Smooth muscle cell (in vitro differentiated cells): ENCODE measurements around the gene UQCRC2. TPM values are rescaled to one million over a fixed set of nuclear protein-coding genes. Genes with fewer than 3 reads are reported as not detected.

Source experiments
- DNase-seq: peaks from one replicate; lab custom pipeline; 2025; ENCODE audit not compliant: unreplicated experiment; lab: John Stamatoyannopoulos, UW
- H2AFZ ChIP-seq: fragments of 200-600 bp; sonication (generic); 2 replicates; pipeline ENCODE4 v1.6.0; 2016; ENCODE audit warnings: antibody characterized with exemption, low read depth, mild to moderate bottlenecking
- H3F3A ChIP-seq: fragments of 200-600 bp; sonication (generic); 2 replicates; pipeline ENCODE4 v1.6.0; 2017; ENCODE audit warnings: antibody characterized with exemption, low read depth
- H3K27ac ChIP-seq: fragments of 200-600 bp; sonication (generic); 2 replicates; pipeline ENCODE4 v1.5.1; 2016; ENCODE audit warnings: low read depth, mild to moderate bottlenecking
- H3K27me3 ChIP-seq: fragments of 200-600 bp; sonication (generic); 2 replicates; pipeline ENCODE4 v1.6.1; 2016; ENCODE audit warnings: low read depth, mild to moderate bottlenecking
- H3K36me3 ChIP-seq: fragments of 200-600 bp; sonication (generic); 2 replicates; pipeline ENCODE4 v1.5.1; 2016; ENCODE audit warnings: low read depth
- H3K4me1 ChIP-seq: fragments of 200-600 bp; sonication (generic); 2 replicates; pipeline ENCODE4 v1.5.1; 2016; ENCODE audit warnings: low read depth
- H3K4me2 ChIP-seq: fragments of 200-600 bp; sonication (generic); 2 replicates; pipeline ENCODE4 v1.6.0; 2016; ENCODE audit warnings: mild to moderate bottlenecking
- H3K4me3 ChIP-seq: fragments of 200-600 bp; sonication (generic); 2 replicates; pipeline ENCODE4 v1.5.1; 2016; ENCODE audit warnings: mild to moderate bottlenecking
- H3K79me2 ChIP-seq: fragments of 200-600 bp; sonication (generic); 2 replicates; pipeline ENCODE4 v1.6.0; 2016; ENCODE audit warnings: low read depth, mild to moderate bottlenecking
- H3K9ac ChIP-seq: fragments of 200-600 bp; sonication (generic); 2 replicates; pipeline ENCODE4 v1.6.0; 2016; ENCODE audit warnings: low read depth
- H3K9me3 ChIP-seq: fragments of 200-600 bp; sonication (generic); replicated peaks from 2 replicates; pipeline ENCODE4 v1.5.1; 2016; ENCODE audit warnings: low read depth
- H4K20me1 ChIP-seq: fragments of 200-600 bp; sonication (generic); 2 replicates; pipeline ENCODE4 v1.6.0; 2016; ENCODE audit warnings: low read depth
- WGBS: methylation state at CpG from one replicate; pipeline ENCODE4 v1.1.7; 2016; ENCODE audit warnings: low lambda C conversion rate; 5-methylcytosine and 5-hydroxymethylcytosine counted together
- polyA plus RNA-seq: library from polyadenylated mRNA; unstranded; fragments of >200 nt; fragmentation: Nextera tagmentation; extraction: Ambion mirVana; gene quantifications from 2 replicates; pipeline ENCODE4 v1.2.1, GENCODE V29; 2016
- total RNA-seq: library from RNA; depleted of rRNA; stranded (reverse); fragments of >200 nt; gene quantifications from 2 replicates; pipeline ENCODE4 v1.2.3, GENCODE V29; 2014
- TF ChIP-seq, protein P1 (sequence below): fragments of 200-600 bp; sonication (generic); IDR thresholded peaks from 2 replicates; pipeline ENCODE4 v1.5.1; 2017; ENCODE audit warnings: borderline replicate concordance, mild to moderate bottlenecking, antibody characterized with exemption; ENCODE audit not compliant: insufficient read depth, poor library complexity, severe bottlenecking

The UQCRC2 gene
- total and polyA plus RNA-seq, 2 experiments from 2014 or later: 103 to 115 TPM

DNA sequence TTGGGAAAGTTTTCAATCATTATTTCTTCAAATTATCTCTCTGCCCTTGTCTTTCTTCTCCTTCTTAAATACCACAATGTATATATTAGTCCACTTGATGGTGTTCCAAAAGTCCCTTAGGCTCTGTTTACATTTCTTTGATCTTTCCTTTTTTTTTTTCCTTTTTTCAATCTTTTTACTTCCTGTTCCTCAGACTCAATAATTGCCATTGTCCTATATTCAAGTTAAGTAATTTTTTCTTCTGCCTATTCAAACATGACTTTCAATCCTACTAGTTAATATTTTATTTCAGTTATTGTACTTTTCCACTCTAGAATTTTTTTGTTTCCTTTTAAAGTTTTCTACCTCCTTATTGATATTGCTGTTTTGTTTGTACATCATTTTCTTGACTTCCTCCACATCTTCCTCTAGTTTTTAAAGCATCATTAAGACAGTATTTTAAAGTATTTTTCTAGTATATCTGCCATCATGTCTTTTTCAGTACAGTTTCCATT is 15.8 kb upstream of the UQCRC2 start:
- Histone ChIP-seq H3K4me2 (no peak overlapping the region), H2AFZ (no peak overlapping the region), H4K20me1 (no peaks in the 10 kb centered on the region), H3K27me3 (peaks cover 36% of the 10 kb centered on the region), H3K9ac (no peak overlapping the region), H3K4me1 (no peaks in the 10 kb centered on the region), H3K36me3 (no peaks in the 10 kb centered on the region), H3F3A (no peaks in the 10 kb centered on the region), H3K79me2 (no peaks in the 10 kb centered on the region), H3K9me3 (no peaks in the 10 kb centered on the region), H3K27ac (no peak overlapping the region), H3K4me3 (no peak overlapping the region)
- DNase-seq: no peak
- TF ChIP-seq, protein P1, sequence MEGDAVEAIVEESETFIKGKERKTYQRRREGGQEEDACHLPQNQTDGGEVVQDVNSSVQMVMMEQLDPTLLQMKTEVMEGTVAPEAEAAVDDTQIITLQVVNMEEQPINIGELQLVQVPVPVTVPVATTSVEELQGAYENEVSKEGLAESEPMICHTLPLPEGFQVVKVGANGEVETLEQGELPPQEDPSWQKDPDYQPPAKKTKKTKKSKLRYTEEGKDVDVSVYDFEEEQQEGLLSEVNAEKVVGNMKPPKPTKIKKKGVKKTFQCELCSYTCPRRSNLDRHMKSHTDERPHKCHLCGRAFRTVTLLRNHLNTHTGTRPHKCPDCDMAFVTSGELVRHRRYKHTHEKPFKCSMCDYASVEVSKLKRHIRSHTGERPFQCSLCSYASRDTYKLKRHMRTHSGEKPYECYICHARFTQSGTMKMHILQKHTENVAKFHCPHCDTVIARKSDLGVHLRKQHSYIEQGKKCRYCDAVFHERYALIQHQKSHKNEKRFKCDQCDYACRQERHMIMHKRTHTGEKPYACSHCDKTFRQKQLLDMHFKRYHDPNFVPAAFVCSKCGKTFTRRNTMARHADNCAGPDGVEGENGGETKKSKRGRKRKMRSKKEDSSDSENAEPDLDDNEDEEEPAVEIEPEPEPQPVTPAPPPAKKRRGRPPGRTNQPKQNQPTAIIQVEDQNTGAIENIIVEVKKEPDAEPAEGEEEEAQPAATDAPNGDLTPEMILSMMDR: no peak

DNA sequence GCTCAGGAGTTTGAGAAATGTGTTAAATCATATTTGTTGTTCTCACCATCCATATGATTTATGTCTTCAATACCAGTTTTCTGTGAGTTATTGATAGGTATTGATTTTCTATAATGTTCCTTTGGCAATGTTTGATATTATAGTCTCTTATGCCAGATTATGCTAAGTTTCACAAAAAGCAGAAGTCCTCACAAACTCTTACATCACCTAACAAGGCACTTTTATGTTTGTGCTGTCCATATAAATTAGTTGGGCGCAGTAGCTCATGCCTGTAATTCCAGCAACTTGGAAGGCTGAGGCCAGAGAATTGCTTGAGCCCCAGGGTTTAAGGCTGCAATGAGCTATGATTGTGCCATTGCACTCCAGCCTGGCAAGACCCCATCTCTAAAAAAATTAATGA is 12.6 kb upstream of the UQCRC2 start:
- WGBS: 95% methylated on average over 1 of the region's 1 CpG
- H3K27ac ChIP-seq: no peak overlapping the region
- TF ChIP-seq, protein P1: no peak
- H3K79me2 ChIP-seq: no peaks in the 10 kb centered on the region
- no peak overlapping the region for H2AFZ ChIP-seq
- no peaks in the 10 kb centered on the region for H3F3A ChIP-seq
- H3K27me3 ChIP-seq: peaks cover 49% of the 10 kb centered on the region
- H3K4me1 ChIP-seq: no peaks in the 10 kb centered on the region
- H3K9me3 ChIP-seq: no peaks in the 10 kb centered on the region
- H4K20me1 ChIP-seq: no peaks in the 10 kb centered on the region
- no peak overlapping the region for H3K4me3 ChIP-seq
- H3K4me2 ChIP-seq: no peak overlapping the region
- no peak for DNase-seq
- H3K36me3 ChIP-seq: no peaks in the 10 kb centered on the region
- no peak overlapping the region for H3K9ac ChIP-seq

DNA sequence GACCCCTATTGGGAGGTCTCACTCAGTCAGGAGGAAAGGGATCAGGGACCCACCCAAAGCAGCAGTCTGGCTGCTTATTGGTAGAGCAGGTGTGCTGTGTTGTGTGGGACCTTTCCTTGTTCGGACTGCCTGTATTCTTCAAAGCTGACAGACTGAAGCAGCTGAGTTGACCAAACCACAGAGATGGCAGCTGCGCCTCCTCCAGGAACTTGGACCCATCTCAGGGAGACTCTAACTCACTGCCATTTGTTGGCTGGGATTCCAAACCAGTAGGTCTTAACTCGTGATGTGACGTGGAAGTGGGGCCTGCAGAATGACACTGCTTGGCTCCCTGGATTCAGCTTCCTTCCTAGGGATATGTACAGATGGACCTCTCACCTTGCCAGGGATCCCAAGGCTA is 9.6 kb upstream of the UQCRC2 start:
- Histone ChIP-seq H3K36me3 (no peaks in the 10 kb centered on the region), H2AFZ (no peak overlapping the region), H3K4me2 (no peak overlapping the region), H4K20me1 (no peaks in the 10 kb centered on the region), H3F3A (no peaks in the 10 kb centered on the region), H3K4me1 (no peaks in the 10 kb centered on the region), H3K27me3 (peaks cover 34% of the 10 kb centered on the region), H3K9me3 (no peaks in the 10 kb centered on the region), H3K9ac (no peak overlapping the region), H3K4me3 (no peak overlapping the region), H3K27ac (no peak overlapping the region), H3K79me2 (no peaks in the 10 kb centered on the region)
- 81% methylated on average over 4 of the region's 4 CpGs for WGBS
- DNase-seq: no peak
- TF ChIP-seq, protein P1: no peak

DNA sequence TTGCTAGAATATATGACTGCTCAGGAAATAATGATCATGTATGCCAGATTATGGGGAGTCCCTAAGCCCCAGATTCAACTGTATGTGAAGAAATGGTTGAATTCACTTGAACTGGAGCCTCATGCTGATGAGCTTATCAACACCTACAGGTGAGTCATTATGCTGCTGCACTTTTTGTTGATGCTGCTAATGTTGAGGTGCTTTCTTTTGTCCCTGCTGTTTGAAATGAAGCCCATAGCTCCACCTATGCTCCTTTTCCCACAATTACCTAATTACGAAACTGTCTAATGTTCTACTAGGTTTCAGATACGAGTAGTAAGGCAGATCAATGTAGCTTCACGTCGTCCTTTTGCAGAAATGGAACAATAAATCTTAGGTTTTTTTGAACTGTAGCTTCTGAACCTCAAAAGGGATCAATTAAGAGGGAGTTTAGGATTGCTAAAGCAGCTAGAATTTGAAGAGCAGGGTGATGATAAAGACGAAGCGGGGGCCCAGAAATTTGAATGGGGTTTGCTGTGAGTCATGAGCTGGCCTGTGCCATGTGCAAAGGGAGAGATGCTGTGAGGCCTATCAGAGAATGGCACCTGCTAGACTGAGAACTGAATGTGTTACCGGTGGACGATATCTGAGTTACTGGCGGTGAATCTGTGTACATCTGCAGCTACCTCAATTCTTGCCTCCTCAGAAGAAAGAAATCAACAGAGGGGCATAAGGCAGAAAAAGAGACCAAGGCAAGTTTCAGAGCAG is 6.1 kb upstream of the UQCRC2 start:
- no peaks in the 10 kb centered on the region for H3F3A ChIP-seq
- no peak overlapping the region for H3K4me3 ChIP-seq
- TF ChIP-seq, protein P1: no peak
- no peak overlapping the region for H3K9ac ChIP-seq
- H4K20me1 ChIP-seq: no peaks in the 10 kb centered on the region
- no peak overlapping the region for H2AFZ ChIP-seq
- WGBS: 87% methylated on average over 9 of the region's 9 CpGs
- H3K27me3 ChIP-seq: peaks cover 18% of the 10 kb centered on the region
- no peak overlapping the region for H3K4me2 ChIP-seq
- no peak overlapping the region for H3K27ac ChIP-seq
- H3K36me3 ChIP-seq: no peaks in the 10 kb centered on the region
- DNase-seq: no peak
- H3K4me1 ChIP-seq: no peaks in the 10 kb centered on the region
- H3K79me2 ChIP-seq: peaks cover 12% of the 10 kb centered on the region
- H3K9me3 ChIP-seq: no peaks in the 10 kb centered on the region
